Tibial artery (tissue), 4 donors: Measurements from ENCODE around the gene TYW1.
"Not testable (repeated sequence)": the region's sequence is repeated elsewhere in the genome, so short reads cannot be mapped to it uniquely, and the experiment has no call there.

Source experiments
- DNase-seq, 2 donors: peaks; one replicate each; pipeline ENCODE4 v3.0.0-alpha.2; 2019
- H3K27ac ChIP-seq, 2 donors: fragments of 200-600 bp; sonication (generic) in 1 of 2; 1 replicate in 1 of 2; 2 replicates in 1 of 2; pipeline ENCODE4 v1.5.1; 2018 to 2019; ENCODE audit warnings: mild to moderate bottlenecking in 1 of 2
- H3K27me3 ChIP-seq, 2 donors: fragments of 200-600 bp; sonication (generic) in 1 of 2; one replicate each; pipeline versions ENCODE4 v1.5.1 to v1.6.0; 2016 to 2019
- H3K36me3 ChIP-seq, 3 donors: fragments of 200-600 bp; sonication (generic) in 2 of 3; one replicate each; pipeline ENCODE4 v1.5.1; 2016 to 2019; ENCODE audit warnings: mild to moderate bottlenecking in 2 of 3
- H3K4me1 ChIP-seq, 4 donors: fragments of 200-600 bp; sonication (generic) in 2 of 4; 1 replicate in 3 of 4; 2 replicates in 1 of 4; pipeline ENCODE4 v1.5.1; 2016 to 2019
- H3K4me3 ChIP-seq, 2 donors: fragments of 200-600 bp; sonication (generic) in 1 of 2; 1 replicate in 1 of 2; 2 replicates in 1 of 2; pipeline ENCODE4 v1.5.1; 2018 to 2019; ENCODE audit warnings: mild to moderate bottlenecking in 2 of 2
- H3K9me3 ChIP-seq, 3 donors: fragments of 200-600 bp; sonication (generic) in 1 of 3; one replicate each; pipeline ENCODE4 v1.5.1; 2016 to 2019
- intact Hi-C: fragments of 100-400 bp; cut with DNase I; formaldehyde crosslinking; loops from one replicate; pipeline ENCODE4 v1.15.0; 2023; ENCODE audit warnings: low total_unique reads
- TF ChIP-seq, protein P1 (sequence below), 2 experiments: fragments of 200-600 bp in 1 of 2; fragments of 450-650 bp in 1 of 2; IDR thresholded peaks; one replicate each; pipeline ENCODE4 v1.5.1; 2017 to 2019; ENCODE audit warnings: antibody characterized with exemption in 2 of 2, mild to moderate bottlenecking in 1 of 2, moderate library complexity in 1 of 2

TYW1 gene

GRCh38 chr7:67018940-67019339 is 22.3 kb downstream of the TYW1 start:
- DNase-seq = no peak
- intact Hi-C loops = no loop called here
- no peaks in the 10 kb centered on the region for H3K4me1 ChIP-seq
- no peak overlapping the region for H3K27ac ChIP-seq
- peaks cover 67 to 97% (median 71%) of the 10 kb centered on the region in 3 donors for H3K36me3 ChIP-seq
- no peaks in the 10 kb centered on the region for H3K9me3 ChIP-seq
- H3K4me3 ChIP-seq = no peak overlapping the region
- H3K27me3 ChIP-seq = no peaks in the 10 kb centered on the region
- TF ChIP-seq, protein P1, sequence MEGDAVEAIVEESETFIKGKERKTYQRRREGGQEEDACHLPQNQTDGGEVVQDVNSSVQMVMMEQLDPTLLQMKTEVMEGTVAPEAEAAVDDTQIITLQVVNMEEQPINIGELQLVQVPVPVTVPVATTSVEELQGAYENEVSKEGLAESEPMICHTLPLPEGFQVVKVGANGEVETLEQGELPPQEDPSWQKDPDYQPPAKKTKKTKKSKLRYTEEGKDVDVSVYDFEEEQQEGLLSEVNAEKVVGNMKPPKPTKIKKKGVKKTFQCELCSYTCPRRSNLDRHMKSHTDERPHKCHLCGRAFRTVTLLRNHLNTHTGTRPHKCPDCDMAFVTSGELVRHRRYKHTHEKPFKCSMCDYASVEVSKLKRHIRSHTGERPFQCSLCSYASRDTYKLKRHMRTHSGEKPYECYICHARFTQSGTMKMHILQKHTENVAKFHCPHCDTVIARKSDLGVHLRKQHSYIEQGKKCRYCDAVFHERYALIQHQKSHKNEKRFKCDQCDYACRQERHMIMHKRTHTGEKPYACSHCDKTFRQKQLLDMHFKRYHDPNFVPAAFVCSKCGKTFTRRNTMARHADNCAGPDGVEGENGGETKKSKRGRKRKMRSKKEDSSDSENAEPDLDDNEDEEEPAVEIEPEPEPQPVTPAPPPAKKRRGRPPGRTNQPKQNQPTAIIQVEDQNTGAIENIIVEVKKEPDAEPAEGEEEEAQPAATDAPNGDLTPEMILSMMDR (IDR thresholded peaks at IDR 0.05) = no peak

GRCh38 chr7:67019562-67020390 is 23.1 kb downstream of the TYW1 start:
- peaks cover 59 to 96% (median 64%) of the 10 kb centered on the region in 3 donors for H3K36me3 ChIP-seq
- DNase-seq = no peak
- TF ChIP-seq, protein P1 (IDR thresholded peaks at IDR 0.05) = no peak
- H3K27me3 ChIP-seq = no peaks in the 10 kb centered on the region
- H3K27ac ChIP-seq = no peak overlapping the region
- H3K4me3 ChIP-seq = no peak overlapping the region
- H3K4me1 ChIP-seq = no peaks in the 10 kb centered on the region
- intact Hi-C loops = no loop called here
- H3K9me3 ChIP-seq = no peaks in the 10 kb centered on the region

DNA sequence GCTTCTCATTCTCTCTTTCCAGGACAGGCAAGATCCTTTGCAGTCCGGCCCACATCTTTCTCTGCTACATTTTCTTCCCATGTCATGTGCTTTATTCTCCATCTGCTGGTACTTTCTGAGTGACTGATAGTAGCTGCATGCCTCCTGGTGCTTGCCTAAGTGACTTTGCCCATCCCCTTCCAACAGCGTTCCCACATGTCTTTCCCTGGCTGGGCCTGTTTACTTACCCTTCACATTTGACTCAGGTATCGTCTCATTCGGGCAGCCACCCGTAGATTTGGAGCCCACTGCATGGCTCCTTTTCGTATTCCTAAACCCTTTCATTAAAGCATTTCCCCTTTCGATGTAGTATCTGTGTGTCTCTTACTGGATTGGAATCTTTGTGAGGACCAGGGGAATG is 24.6 kb downstream of the TYW1 start:
- DNase-seq = no peak
- H3K36me3 ChIP-seq = peaks cover 45 to 94% (median 55%) of the 10 kb centered on the region in 3 donors
- H3K4me3 ChIP-seq = no peak overlapping the region
- H3K27ac ChIP-seq = no peak overlapping the region
- no peaks in the 10 kb centered on the region for H3K4me1 ChIP-seq
- intact Hi-C loops = no loop called here
- TF ChIP-seq, protein P1 (IDR thresholded peaks at IDR 0.05) = no peak
- H3K27me3 ChIP-seq = no peaks in the 10 kb centered on the region
- H3K9me3 ChIP-seq = no peaks in the 10 kb centered on the region

DNA sequence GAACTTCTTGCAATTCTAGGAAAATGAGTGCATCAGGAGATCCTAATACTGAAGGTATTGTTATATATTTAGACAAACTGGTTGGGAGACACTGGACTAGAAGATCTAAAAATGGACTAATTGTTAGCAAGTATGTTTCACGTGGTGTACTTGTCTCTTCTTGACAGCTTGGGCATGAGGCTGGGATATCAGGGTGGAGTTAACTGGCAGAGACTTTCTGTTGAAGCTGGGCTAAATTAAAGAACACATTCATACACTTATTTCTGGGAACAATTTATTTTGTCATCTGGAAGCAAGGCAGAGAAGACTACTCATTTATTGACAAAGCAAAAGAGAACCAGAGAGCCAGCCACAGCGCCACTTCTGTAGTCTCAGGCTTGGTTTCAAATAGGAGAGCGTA is 25.9 kb downstream of the TYW1 start:
- TF ChIP-seq, protein P1 (IDR thresholded peaks at IDR 0.05) = no peak
- no peaks in the 10 kb centered on the region for H3K9me3 ChIP-seq
- H3K27ac ChIP-seq = no peak overlapping the region
- no peaks in the 10 kb centered on the region for H3K27me3 ChIP-seq
- no peak overlapping the region for H3K4me3 ChIP-seq
- no peaks in the 10 kb centered on the region for H3K4me1 ChIP-seq
- intact Hi-C loops = no loop called here
- peaks cover 44 to 89% (median 51%) of the 10 kb centered on the region in 3 donors for H3K36me3 ChIP-seq
- no peak for DNase-seq

DNA sequence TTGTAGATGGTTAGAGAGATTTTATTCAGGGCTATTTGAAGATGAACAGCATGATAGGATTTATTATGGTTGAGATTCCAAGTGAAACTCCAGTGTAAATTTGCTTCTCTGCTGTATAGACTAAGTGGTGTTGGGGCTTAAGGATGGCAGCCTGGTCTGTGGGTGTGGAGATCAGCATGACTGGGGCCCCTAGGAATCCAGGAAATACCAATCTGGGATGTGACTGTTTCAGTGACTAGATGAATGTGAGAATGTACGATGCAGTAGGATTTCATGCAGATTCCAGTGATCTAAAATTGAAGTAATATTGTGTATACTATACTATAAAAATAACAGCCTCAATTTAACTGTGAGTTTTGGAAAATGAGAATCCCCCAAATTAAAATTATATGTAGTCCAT is 28.8 kb downstream of the TYW1 start:
- intact Hi-C loops, H3K9me3 ChIP-seq, DNase-seq, H3K27me3 ChIP-seq, H3K4me3 ChIP-seq, H3K4me1 ChIP-seq, H3K27ac ChIP-seq: not testable (repeated sequence)
- H3K36me3 ChIP-seq = peaks cover 31 to 77% (median 38%) of the 10 kb centered on the region in 3 donors

DNA sequence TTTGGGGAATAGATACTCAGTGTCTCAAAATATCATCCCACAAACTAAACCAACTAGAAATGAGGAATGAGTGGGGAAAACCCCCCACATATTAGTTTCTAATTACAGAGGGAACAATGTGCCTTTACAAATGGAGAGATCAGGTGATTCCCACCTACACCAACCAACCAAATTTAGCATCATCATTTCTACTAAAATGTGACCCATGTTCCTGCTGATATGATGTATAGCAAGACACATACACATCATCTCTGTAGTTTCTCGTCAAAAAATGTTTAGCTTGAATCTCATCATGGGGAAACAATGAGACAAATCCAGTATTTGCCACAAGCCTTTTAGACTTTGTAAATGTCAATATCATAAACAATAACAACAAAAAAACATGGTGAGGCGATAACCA is 35.1 kb downstream of the TYW1 start:
- H3K4me3 ChIP-seq, DNase-seq, H3K4me1 ChIP-seq, intact Hi-C loops, H3K27ac ChIP-seq, H3K9me3 ChIP-seq, H3K27me3 ChIP-seq: not testable (repeated sequence)
- H3K36me3 ChIP-seq = peaks cover 16 to 45% (median 19%) of the 10 kb centered on the region in 3 donors
